Vagina (tissue), 2 donors: ENCODE measurements around the gene GANAB. TPM values are rescaled to one million over a fixed set of nuclear protein-coding genes. Genes with fewer than 3 reads are reported as not detected.
A peak's percentile ranks its signal among the peaks of the same experiment; 100 is the strongest.

Experiments used
- DNase-seq, 2 donors: peaks; one replicate each; pipeline ENCODE4 v3.0.0-alpha.2; 2017; ENCODE audit errors: extremely low spot score in 2 of 2
- H3K27ac ChIP-seq: fragments of 200-600 bp; sonication (generic); one replicate; pipeline ENCODE4 v1.5.1; 2019
- H3K27me3 ChIP-seq: fragments of 200-600 bp; sonication (generic); one replicate; pipeline ENCODE4 v1.5.1; 2019
- H3K36me3 ChIP-seq, 2 donors: fragments of 200-600 bp; sonication (generic); one replicate each; pipeline ENCODE4 v1.5.1; 2017 to 2019
- H3K4me1 ChIP-seq: fragments of 200-600 bp; sonication (generic); one replicate; pipeline ENCODE4 v1.5.1; 2019
- H3K4me3 ChIP-seq, 2 donors: fragments of 200-600 bp; sonication (generic); 1 replicate in 1 of 2; 2 replicates in 1 of 2; pipeline ENCODE4 v1.5.1; 2016 to 2019
- H3K9me3 ChIP-seq: fragments of 200-600 bp; sonication (generic); one replicate; pipeline ENCODE4 v1.5.1; 2019
- POLR2A ChIP-seq, 2 donors: fragments of 450-650 bp; IDR thresholded peaks; one replicate each; pipeline ENCODE4 v1.6.1; 2017; ENCODE audit warnings: antibody characterized with exemption in 2 of 2, mild to moderate bottlenecking in 2 of 2, moderate library complexity in 2 of 2
- POLR2AphosphoS5 ChIP-seq, 2 donors: sonication (generic); formaldehyde crosslinking; IDR thresholded peaks; one replicate each; pipeline ENCODE4 v1.9.0; 2017; ENCODE audit warnings: antibody characterized with exemption in 2 of 2, mild to moderate bottlenecking in 2 of 2, low read depth in 1 of 2; ENCODE audit not compliant: insufficient read depth in 1 of 2
- intact Hi-C: fragments of 100-400 bp; cut with DNase I; formaldehyde crosslinking; loops from one replicate; pipeline ENCODE4 v1.15.1; 2023
- total RNA-seq: library from RNA; depleted of rRNA; stranded (reverse); fragments of >200 nt; gene quantifications from one replicate; pipeline ENCODE4 v1.2.3, GENCODE V29; 2016
- TF ChIP-seq, protein P1 (sequence below), 3 experiments: fragments of 450-650 bp in 2 of 3; fragments of 200-600 bp in 1 of 3; sonication (generic) in 1 of 3; IDR thresholded peaks; one replicate each; pipeline ENCODE4 v1.5.1; 2017 to 2019; ENCODE audit warnings: antibody characterized with exemption in 3 of 3, mild to moderate bottlenecking in 2 of 3, moderate library complexity in 2 of 3

The GANAB gene
- total RNA-seq, 1 donor from 2014 or later, result 129 TPM

DNA sequence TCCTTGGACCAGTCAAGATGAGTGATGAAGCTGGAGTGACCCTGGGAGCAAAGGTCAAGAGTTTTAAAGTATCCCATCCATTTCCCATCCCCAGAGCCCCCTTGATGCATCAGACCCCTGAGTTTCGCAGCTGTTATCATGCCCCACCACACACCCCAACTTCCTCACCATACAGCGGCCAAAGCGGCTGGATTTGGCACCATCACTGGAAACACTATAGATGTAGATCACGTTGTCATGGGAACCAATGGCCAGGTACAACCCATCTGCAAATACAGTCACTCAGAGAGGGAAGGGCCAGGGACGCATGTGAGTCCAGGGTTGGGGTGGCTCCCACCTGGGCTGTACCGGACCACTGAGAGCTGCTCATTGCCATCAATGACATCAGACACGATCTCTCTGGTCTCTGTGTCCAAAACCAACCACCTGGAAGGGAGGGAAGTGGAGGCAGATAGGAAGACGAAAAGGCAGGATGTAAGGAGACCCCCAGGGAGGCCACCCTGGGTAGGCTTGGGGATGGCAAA, 42.6 kb downstream of the GANAB start:
- intact Hi-C loops, result no loop called here
- Histone ChIP-seq H3K27ac (peak overlapping the region; percentile 97), H3K9me3 (no peaks in the 10 kb centered on the region), H3K4me1 (peaks cover 30% of the 10 kb centered on the region), H3K36me3 (peaks cover 0 to 13% of the 10 kb centered on the region in 2 donors), H3K27me3 (no peaks in the 10 kb centered on the region), H3K4me3 (no peak overlapping the region)
- TF ChIP-seq, protein P1, sequence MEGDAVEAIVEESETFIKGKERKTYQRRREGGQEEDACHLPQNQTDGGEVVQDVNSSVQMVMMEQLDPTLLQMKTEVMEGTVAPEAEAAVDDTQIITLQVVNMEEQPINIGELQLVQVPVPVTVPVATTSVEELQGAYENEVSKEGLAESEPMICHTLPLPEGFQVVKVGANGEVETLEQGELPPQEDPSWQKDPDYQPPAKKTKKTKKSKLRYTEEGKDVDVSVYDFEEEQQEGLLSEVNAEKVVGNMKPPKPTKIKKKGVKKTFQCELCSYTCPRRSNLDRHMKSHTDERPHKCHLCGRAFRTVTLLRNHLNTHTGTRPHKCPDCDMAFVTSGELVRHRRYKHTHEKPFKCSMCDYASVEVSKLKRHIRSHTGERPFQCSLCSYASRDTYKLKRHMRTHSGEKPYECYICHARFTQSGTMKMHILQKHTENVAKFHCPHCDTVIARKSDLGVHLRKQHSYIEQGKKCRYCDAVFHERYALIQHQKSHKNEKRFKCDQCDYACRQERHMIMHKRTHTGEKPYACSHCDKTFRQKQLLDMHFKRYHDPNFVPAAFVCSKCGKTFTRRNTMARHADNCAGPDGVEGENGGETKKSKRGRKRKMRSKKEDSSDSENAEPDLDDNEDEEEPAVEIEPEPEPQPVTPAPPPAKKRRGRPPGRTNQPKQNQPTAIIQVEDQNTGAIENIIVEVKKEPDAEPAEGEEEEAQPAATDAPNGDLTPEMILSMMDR (IDR thresholded peaks at IDR 0.05), result no peak
- TF ChIP-seq POLR2A (IDR thresholded peaks at IDR 0.05) (no peak), POLR2AphosphoS5 (IDR thresholded peaks at IDR 0.05; ENCODE audit: insufficient read depth in 1 of 2, low read depth in 1 of 2) (no peak)
- no peak for DNase-seq

DNA sequence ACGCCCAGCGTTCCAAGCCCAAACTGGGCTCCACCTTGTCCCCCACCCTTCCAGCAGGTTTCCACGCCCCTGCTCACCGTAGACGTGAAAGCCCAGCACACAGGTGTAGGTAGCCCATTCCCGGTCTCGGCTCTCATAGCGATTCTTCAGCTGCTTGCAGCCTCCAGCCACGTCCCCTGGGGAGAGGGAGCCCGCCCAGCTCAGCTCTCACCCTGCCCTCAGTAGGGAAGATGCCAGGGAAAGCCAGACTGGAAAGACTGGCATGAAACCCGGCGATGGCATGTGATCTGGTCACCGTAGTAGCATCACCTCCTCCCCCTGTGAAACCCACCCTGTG, 43.4 kb downstream of the GANAB start:
- DNase-seq, result no peak
- Histone ChIP-seq H3K36me3 (peaks cover 0 to 17% of the 10 kb centered on the region in 2 donors), H3K4me1 (peaks cover 37% of the 10 kb centered on the region), H3K27me3 (no peaks in the 10 kb centered on the region), H3K4me3 (peak overlapping the region; percentile 73 to 94), H3K9me3 (no peaks in the 10 kb centered on the region), H3K27ac (peak overlapping the region; percentile 97)
- TF ChIP-seq, protein P1 (IDR thresholded peaks at IDR 0.05), result no peak
- TF ChIP-seq POLR2AphosphoS5 (IDR thresholded peaks at IDR 0.05; ENCODE audit: insufficient read depth in 1 of 2, low read depth in 1 of 2) (no peak), POLR2A (IDR thresholded peaks at IDR 0.05) (no peak)
- intact Hi-C loops, result no loop called here

DNA sequence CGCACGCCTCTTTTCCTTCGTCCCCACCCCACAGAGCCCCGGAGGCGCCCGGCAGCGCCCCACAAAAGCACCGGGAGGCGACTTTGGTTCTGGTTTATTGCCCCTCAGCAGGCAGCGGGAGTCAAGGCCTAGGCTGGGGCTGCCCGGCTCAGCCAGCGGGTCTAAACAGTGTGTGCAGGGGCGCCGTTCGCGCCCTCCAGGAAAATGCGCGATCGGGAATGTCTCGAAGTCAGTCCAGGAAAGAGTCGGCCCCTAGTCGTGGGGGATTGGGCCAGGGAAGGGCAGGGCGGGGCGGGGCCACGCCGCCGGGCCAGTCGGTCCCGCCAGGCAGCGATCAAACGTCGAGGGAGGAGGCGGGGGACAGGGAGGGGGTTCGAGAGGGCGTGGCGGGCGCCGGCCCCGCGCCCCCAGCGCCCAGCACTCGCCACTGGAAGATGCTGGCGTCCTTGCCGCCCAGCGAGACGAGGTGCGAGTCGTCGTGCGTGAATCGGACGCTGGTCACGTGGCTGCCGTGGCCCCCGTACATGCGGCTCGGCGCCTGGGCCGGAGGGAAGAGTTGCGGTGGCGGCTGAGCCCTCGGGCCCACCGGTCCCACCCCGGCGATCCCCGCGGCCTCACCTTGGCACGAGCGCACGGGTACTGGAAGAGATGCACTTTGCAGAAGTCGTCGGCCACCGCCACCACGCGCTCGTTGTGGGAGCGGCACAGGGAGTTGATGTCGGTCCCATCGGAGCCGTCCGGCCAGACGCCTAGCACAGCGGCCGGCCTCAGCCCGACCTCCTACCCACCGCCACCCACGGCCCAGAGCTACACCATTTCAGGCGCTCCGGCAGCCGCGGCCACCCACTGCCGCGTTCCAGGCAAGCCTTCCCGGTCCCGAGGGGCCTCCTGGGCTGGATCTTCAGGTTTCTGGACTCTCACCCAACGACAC, 44.0 kb downstream of the GANAB start:
- DNase-seq, result no peak
- peaks cover 37% of the 10 kb centered on the region for H3K4me1 ChIP-seq
- peak overlapping the region; percentile 73 to 94 for H3K4me3 ChIP-seq
- intact Hi-C loops, result no loop called here
- TF ChIP-seq POLR2A (IDR thresholded peaks at IDR 0.05) (no peak), POLR2AphosphoS5 (IDR thresholded peaks at IDR 0.05; ENCODE audit: insufficient read depth in 1 of 2, low read depth in 1 of 2) (peak in 1 of 2 donors; percentile 59)
- no peaks in the 10 kb centered on the region for H3K27me3 ChIP-seq
- H3K36me3 ChIP-seq, result peaks cover 0 to 23% of the 10 kb centered on the region in 2 donors
- H3K9me3 ChIP-seq, result no peaks in the 10 kb centered on the region
- H3K27ac ChIP-seq, result peak overlapping the region; percentile 97

DNA sequence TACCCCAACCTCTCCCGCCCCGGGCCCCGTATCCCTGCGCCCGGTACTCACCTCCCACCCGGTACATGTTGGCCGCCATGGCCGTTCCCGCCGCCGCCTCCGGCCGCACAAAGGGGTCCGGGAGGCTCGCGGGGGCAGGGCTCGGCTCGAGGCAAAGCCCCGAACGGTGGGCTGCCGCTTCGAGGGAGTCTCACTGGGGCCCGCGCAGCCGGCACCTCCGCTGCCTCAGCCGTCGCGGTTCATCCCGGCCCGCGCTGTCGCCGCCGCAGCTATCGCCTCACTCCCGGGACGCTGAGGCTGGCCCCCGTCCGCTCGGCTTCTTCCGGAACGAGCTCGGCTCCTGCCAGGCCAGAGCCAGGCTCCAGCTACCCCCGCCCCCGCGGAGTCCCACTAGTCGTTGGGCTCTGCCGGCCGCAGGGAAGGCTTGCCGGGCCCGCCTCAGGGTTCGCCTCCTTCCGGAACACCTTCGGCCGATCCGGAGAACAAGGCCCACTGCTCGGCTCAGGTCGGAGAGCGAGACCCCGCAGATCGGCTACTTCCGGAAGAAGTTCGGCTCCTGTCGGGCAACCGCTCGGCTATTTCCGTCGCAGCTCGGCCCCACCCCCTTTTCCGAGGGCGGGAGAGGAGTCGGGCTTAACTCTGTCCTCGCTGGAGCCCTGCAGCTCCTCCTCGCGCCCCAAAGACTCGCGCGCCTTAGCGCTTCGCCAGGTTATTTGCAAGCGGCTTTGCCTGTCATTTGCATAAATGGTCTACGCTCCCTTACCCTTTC, 44.9 kb downstream of the GANAB start, which contains the start of gene MTA2:
Gene MTA2, minus strand, starts transcription at position 494 of the 769 bp plus-strand sequence. Its CDS starts 415 bp downstream, at position 79.
- H3K4me3 ChIP-seq, result peak within 1 kb of the TSS; percentile 73 to 94
- peak in 1 of 2 donors; percentile 98 for DNase-seq
- peaks cover 37% of the 10 kb centered on the region for H3K4me1 ChIP-seq
- no peaks in the 10 kb centered on the region for H3K27me3 ChIP-seq
- H3K27ac ChIP-seq, result peak within 1 kb of the TSS; percentile 97
- H3K9me3 ChIP-seq, result no peaks in the 10 kb centered on the region
- peaks cover 0 to 29% of the 10 kb centered on the region in 2 donors for H3K36me3 ChIP-seq
- TF ChIP-seq POLR2A (IDR thresholded peaks at IDR 0.05), result peak in 1 of 2 donors; percentile 42
- TF ChIP-seq POLR2AphosphoS5 (IDR thresholded peaks at IDR 0.05; ENCODE audit: insufficient read depth in 1 of 2, low read depth in 1 of 2), result peak; percentile 85 to 88
- TF ChIP-seq, protein P1 (IDR thresholded peaks at IDR 0.05), result no peak
- intact Hi-C loops, result no loop called here

DNA sequence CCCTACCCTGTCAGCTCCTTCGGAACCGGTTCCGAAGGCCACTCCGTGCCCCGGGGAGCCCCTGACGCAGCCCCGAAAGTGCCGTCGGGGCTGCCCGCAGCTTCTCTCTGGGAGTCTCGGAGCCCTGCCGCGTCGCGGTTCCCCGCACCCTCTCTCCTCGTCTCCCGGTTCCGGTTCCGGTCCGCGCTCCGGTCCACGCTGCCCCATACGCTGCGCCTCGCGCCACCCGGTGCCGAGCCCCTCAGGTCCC, 45.4 kb downstream of the GANAB start:
- Histone ChIP-seq H3K4me1 (peaks cover 37% of the 10 kb centered on the region), H3K9me3 (no peaks in the 10 kb centered on the region), H3K36me3 (peaks cover 0 to 29% of the 10 kb centered on the region in 2 donors), H3K4me3 (peak overlapping the region; percentile 73 to 94), H3K27me3 (no peaks in the 10 kb centered on the region), H3K27ac (peak overlapping the region; percentile 97)
- TF ChIP-seq POLR2A (IDR thresholded peaks at IDR 0.05) (no peak), POLR2AphosphoS5 (IDR thresholded peaks at IDR 0.05; ENCODE audit: insufficient read depth in 1 of 2, low read depth in 1 of 2) (no peak)
- TF ChIP-seq, protein P1 (IDR thresholded peaks at IDR 0.05), result no peak
- no peak for DNase-seq
- intact Hi-C loops, result no loop called here
